EH (cell line): ENCODE measurements around the gene MT1E.

Experiments used
- DNase-seq: peaks from one replicate; pipeline ENCODE4 v3.0.0-alpha.2; 2015; ENCODE audit warnings: low read depth

The MT1E gene

GRCh38 chr16:56626685-56627084, 1.1 kb downstream of the MT1E start:
- DNase-seq = no peak

- DNase-seq = peak; percentile 16
These were observed 3.1 kb downstream of the MT1E start for GRCh38 chr16:56628486-56629350.

- DNase-seq = no peak
These were observed 4.0 kb downstream of the MT1E start for GRCh38 chr16:56629531-56629930.

- DNase-seq = no peak
These were observed 4.6 kb downstream of the MT1E start for GRCh38 chr16:56630134-56630533.

GRCh38 chr16:56631197-56631596, 5.6 kb downstream of the MT1E start:
- no peak for DNase-seq

- peak; percentile 19 for DNase-seq
These were observed 6.2 kb downstream of the MT1E start for GRCh38 chr16:56631832-56632155.

- DNase-seq = peak; percentile 22
These were observed 6.7 kb downstream of the MT1E start, which contains the start of gene MT1M for GRCh38 chr16:56632156-56632847. Gene MT1M (plus strand): TSS chr16:56632659. CDS start chr16:56632732, 73 bp downstream.

GRCh38 chr16:56632848-56633365, 7.3 kb downstream of the MT1E start:
- DNase-seq = no peak

- DNase-seq = no peak
These were observed 8.0 kb downstream of the MT1E start for GRCh38 chr16:56633535-56633934.

- DNase-seq = no peak
These were observed 9.3 kb downstream of the MT1E start for GRCh38 chr16:56634715-56635440.

- DNase-seq = no peak
These were observed 9.9 kb downstream of the MT1E start for GRCh38 chr16:56635441-56635967.

- no peak for DNase-seq
These were observed 11.2 kb downstream of the MT1E start for GRCh38 chr16:56636616-56637413.

- DNase-seq = peak; percentile 57
These were observed 12.5 kb downstream of the MT1E start, which contains the start of gene MT1A for GRCh38 chr16:56637814-56638750. Gene MT1A (plus strand): TSS chr16:56638666. CDS start chr16:56638739, 73 bp downstream.

GRCh38 chr16:56639045-56639444, 13.5 kb downstream of the MT1E start:
- DNase-seq = no peak

- no peak for DNase-seq
These were observed 14.5 kb downstream of the MT1E start for GRCh38 chr16:56640076-56640475.

GRCh38 chr16:56641166-56641565, 15.6 kb downstream of the MT1E start:
- DNase-seq = no peak

- DNase-seq = peak; percentile 58
These were observed 17.6 kb downstream of the MT1E start for GRCh38 chr16:56643080-56643778.

- DNase-seq = no peak
These were observed 18.3 kb downstream of the MT1E start for GRCh38 chr16:56643833-56644232.

- DNase-seq = no peak
These were observed 19.7 kb downstream of the MT1E start for GRCh38 chr16:56645311-56645710.
